GM21717 (cell line): ENCODE measurements around the gene LRP10.
"Not testable (repeated sequence)": the region's sequence is repeated elsewhere in the genome, so short reads cannot be mapped to it uniquely, and the experiment has no call there.

Source experiments
- ATAC-seq: cut with Tn5 transposase; IDR thresholded peaks from one replicate; pipeline ENCODE4 v1.9.1; 2021; ENCODE audit warnings: mild to moderate bottlenecking, moderate library complexity; ENCODE audit not compliant: unreplicated experiment

LRP10 gene

GRCh38 chr14:22886500-22887259 lies 15.1 kb downstream of the LRP10 start:
- ATAC-seq, result peak; percentile 41

- peak; percentile 41 for ATAC-seq
Measured at GRCh38 chr14:22887260-22887989, 15.9 kb downstream of the LRP10 start.

- ATAC-seq, result peak; percentile 36
Measured at GRCh38 chr14:22887990-22888378, 16.4 kb downstream of the LRP10 start.

GRCh38 chr14:22888662-22889061 lies 17.1 kb downstream of the LRP10 start:
- no peak for ATAC-seq

- ATAC-seq, result no peak
Measured at GRCh38 chr14:22890416-22890815, 18.9 kb downstream of the LRP10 start.

GRCh38 chr14:22892488-22892887 lies 20.9 kb downstream of the LRP10 start:
- ATAC-seq, result no peak

GRCh38 chr14:22893706-22894105 lies 22.2 kb downstream of the LRP10 start:
- no peak for ATAC-seq

GRCh38 chr14:22895402-22895801 lies 23.9 kb downstream of the LRP10 start:
- ATAC-seq, result no peak

- no peak for ATAC-seq
Measured at GRCh38 chr14:22896356-22896755, 24.8 kb downstream of the LRP10 start.

GRCh38 chr14:22896760-22897159 lies 25.2 kb downstream of the LRP10 start:
- no peak for ATAC-seq

GRCh38 chr14:22897357-22897756 lies 25.8 kb downstream of the LRP10 start:
- no peak for ATAC-seq

- ATAC-seq, result no peak
Measured at GRCh38 chr14:22898302-22899090, 27.0 kb downstream of the LRP10 start.

- ATAC-seq, result no peak
Measured at GRCh38 chr14:22900081-22900799, 28.7 kb downstream of the LRP10 start.

GRCh38 chr14:22901799-22902198 lies 30.3 kb downstream of the LRP10 start:
- ATAC-seq, result no peak

GRCh38 chr14:22903742-22904087 lies 32.2 kb downstream of the LRP10 start:
- no peak for ATAC-seq

GRCh38 chr14:22905627-22906026 lies 34.1 kb downstream of the LRP10 start:
- no peak for ATAC-seq

GRCh38 chr14:22906073-22906472 lies 34.5 kb downstream of the LRP10 start:
- no peak for ATAC-seq

GRCh38 chr14:22907429-22907828 lies 35.9 kb downstream of the LRP10 start:
- no peak for ATAC-seq

GRCh38 chr14:22908601-22909000 lies 37.1 kb downstream of the LRP10 start:
- ATAC-seq, result no peak

GRCh38 chr14:22910916-22911315 lies 39.4 kb downstream of the LRP10 start:
- no peak for ATAC-seq

GRCh38 chr14:22914836-22915235 lies 43.3 kb downstream of the LRP10 start:
- ATAC-seq, result not testable (repeated sequence)
